Measurements from ENCODE around the gene INHBC. TPM values are rescaled to one million over a fixed set of nuclear protein-coding genes. Genes with fewer than 3 reads are reported as not detected.

The INHBC gene
- total RNA-seq, 1 experiment from 2014 or later = 0.35 TPM

GRCh38 chr12:57473886-57474285 lies 39.3 kb downstream of the INHBC start:
- peaks cover 71% of the 10 kb centered on the region for H3K27me3 ChIP-seq (ENCODE audit: insufficient read depth, low read depth)
- no peak for TF ChIP-seq EZH2 (IDR thresholded peaks at IDR 0.05; ENCODE audit: low read depth)
- no peak for TF ChIP-seq CTCF (conservative IDR thresholded peaks at IDR 0.05)
- no peak overlapping the region for H2AFZ ChIP-seq
- H3K4me2 ChIP-seq = no peak overlapping the region
- no peaks in the 10 kb centered on the region for H3K4me1 ChIP-seq (replicated peaks; ENCODE audit: insufficient read depth)
- H3K27ac ChIP-seq = no peak overlapping the region
- no TSS peak for BruUV-seq (replicated peaks)
- no peaks in the 10 kb centered on the region for H3K9me3 ChIP-seq (ENCODE audit: insufficient read depth, low read depth)
- POLR2A ChIA-PET (ENCODE audit: unreplicated experiment) = no interaction called here
- intact Hi-C loops (cut with micrococcal nuclease; ENCODE audit: unreplicated experiment) = no loop called here
- no peaks in the 10 kb centered on the region for H4K20me1 ChIP-seq (ENCODE audit: insufficient read depth)
- H3K4me3 ChIP-seq = no peak overlapping the region
- CTCF ChIA-PET = no interaction called here
- no peak for DNase-seq
- H3K36me3 ChIP-seq (ENCODE audit: low read depth) = no peaks in the 10 kb centered on the region
- H3F3A ChIP-seq (ENCODE audit: insufficient read depth, low read depth) = no peaks in the 10 kb centered on the region
- no peaks in the 10 kb centered on the region for H3K79me2 ChIP-seq (ENCODE audit: low read depth)
- no peaks in the 10 kb centered on the region for H3K9me2 ChIP-seq (ENCODE audit: insufficient read depth)

GRCh38 chr12:57474430-57474829 lies 39.8 kb downstream of the INHBC start:
- BruUV-seq (replicated peaks) = no TSS peak
- CTCF ChIA-PET = no interaction called here

GRCh38 chr12:57474862-57475261 lies 40.3 kb downstream of the INHBC start:
- CTCF ChIA-PET = interaction anchor here (0.6 to 0.8 kb wide), 2 partner anchors 155 to 1750 kb away, joined by 4 read pairs; no protein-coding TSS in a partner anchor
- Histone ChIP-seq H3K4me1 (replicated peaks; ENCODE audit: insufficient read depth) (no peaks in the 10 kb centered on the region), H3K4me3 (no peak overlapping the region), H3K4me2 (no peak overlapping the region), H3K27me3 (ENCODE audit: insufficient read depth, low read depth) (peaks cover 62% of the 10 kb centered on the region), H3F3A (ENCODE audit: insufficient read depth, low read depth) (no peaks in the 10 kb centered on the region), H3K9me2 (ENCODE audit: insufficient read depth) (no peaks in the 10 kb centered on the region), H3K9me3 (ENCODE audit: insufficient read depth, low read depth) (no peaks in the 10 kb centered on the region), H3K36me3 (ENCODE audit: low read depth) (no peaks in the 10 kb centered on the region), H4K20me1 (ENCODE audit: insufficient read depth) (no peaks in the 10 kb centered on the region), H3K27ac (no peak overlapping the region), H3K79me2 (ENCODE audit: low read depth) (no peaks in the 10 kb centered on the region), H2AFZ (no peak overlapping the region)
- BruUV-seq (replicated peaks) = no TSS peak
- DNase-seq = no peak
- TF ChIP-seq CTCF (conservative IDR thresholded peaks at IDR 0.05) = no peak
- no peak for TF ChIP-seq EZH2 (IDR thresholded peaks at IDR 0.05; ENCODE audit: low read depth)
- POLR2A ChIA-PET (ENCODE audit: unreplicated experiment) = interaction anchor here (0.5 to 0.7 kb wide), 2 partner anchors 261 to 329 kb away, joined by 3 read pairs; no protein-coding TSS in a partner anchor
- intact Hi-C loops (cut with micrococcal nuclease; ENCODE audit: unreplicated experiment) = no loop called here

More at GRCh38 chr12:57474430-57474829, 39.8 kb downstream of the INHBC start:
- H3K4me2 ChIP-seq = no peak overlapping the region
- no peaks in the 10 kb centered on the region for H3K36me3 ChIP-seq (ENCODE audit: low read depth)
- no peak for DNase-seq
- no peaks in the 10 kb centered on the region for H3K4me1 ChIP-seq (replicated peaks; ENCODE audit: insufficient read depth)
- H3K4me3 ChIP-seq = no peak overlapping the region
- POLR2A ChIA-PET (ENCODE audit: unreplicated experiment) = interaction anchor here (0.7 kb wide), 1 partner anchor 329 kb away, joined by 3 read pairs; no protein-coding TSS in a partner anchor
- no peaks in the 10 kb centered on the region for H4K20me1 ChIP-seq (ENCODE audit: insufficient read depth)
- H3K9me2 ChIP-seq (ENCODE audit: insufficient read depth) = no peaks in the 10 kb centered on the region
- no peaks in the 10 kb centered on the region for H3K9me3 ChIP-seq (ENCODE audit: insufficient read depth, low read depth)
- H3F3A ChIP-seq (ENCODE audit: insufficient read depth, low read depth) = no peaks in the 10 kb centered on the region
- H3K79me2 ChIP-seq (ENCODE audit: low read depth) = no peaks in the 10 kb centered on the region
- TF ChIP-seq CTCF (conservative IDR thresholded peaks at IDR 0.05) (no peak), EZH2 (IDR thresholded peaks at IDR 0.05; ENCODE audit: low read depth) (no peak)
- peaks cover 66% of the 10 kb centered on the region for H3K27me3 ChIP-seq (ENCODE audit: insufficient read depth, low read depth)
- no peak overlapping the region for H3K27ac ChIP-seq
- intact Hi-C loops (cut with micrococcal nuclease; ENCODE audit: unreplicated experiment) = no loop called here
- no peak overlapping the region for H2AFZ ChIP-seq
